Heart left ventricle (tissue), 16 donors: Measurements from ENCODE around the gene PSMB2. TPM values are rescaled to one million over a fixed set of nuclear protein-coding genes. Genes with fewer than 3 reads are reported as not detected.

Experiments
- ATAC-seq, 4 donors: fragments of 200-7000 bp; cut with Tn5 transposase; one replicate each; pipeline ENCODE4 v1.9.1; 2020 to 2022; ENCODE audit warnings: moderate library complexity in 4 of 4, mild to moderate bottlenecking in 3 of 4, moderate number of reproducible peaks in 1 of 4
- DNase-seq, 5 donors: peaks; one replicate each; pipeline ENCODE4 v3.0.0-alpha.2; 2020
- H3K27ac ChIP-seq, 12 donors: fragments of 200-600 bp; sonication (generic) in 4 of 12; one replicate each; pipeline versions ENCODE4 v1.5.0 to v1.8.0; 2016 to 2022; ENCODE audit warnings: mild to moderate bottlenecking in 2 of 12
- H3K27me3 ChIP-seq, 9 donors: fragments of 200-600 bp; sonication (generic) in 2 of 9; one replicate each; pipeline versions ENCODE4 v1.5.1 to v1.8.0; 2016 to 2022; ENCODE audit warnings: mild to moderate bottlenecking in 3 of 9
- H3K36me3 ChIP-seq, 9 donors: fragments of 200-600 bp; sonication (generic) in 2 of 9; one replicate each; pipeline versions ENCODE4 v1.5.0 to v1.8.0; 2018 to 2022; ENCODE audit warnings: mild to moderate bottlenecking in 2 of 9
- H3K4me1 ChIP-seq, 12 donors: fragments of 200-600 bp; sonication (generic) in 4 of 12; one replicate each; pipeline versions ENCODE4 v1.5.0 to v1.8.0; 2016 to 2022; ENCODE audit warnings: mild to moderate bottlenecking in 3 of 12
- H3K4me3 ChIP-seq, 12 donors: fragments of 200-600 bp; sonication (generic) in 4 of 12; one replicate each; pipeline versions ENCODE4 v1.5.0 to v1.8.0; 2017 to 2022; ENCODE audit warnings: mild to moderate bottlenecking in 9 of 12, moderate library complexity in 4 of 12
- H3K9me3 ChIP-seq, 12 donors: fragments of 200-600 bp; sonication (generic) in 4 of 12; one replicate each; pipeline versions ENCODE4 v1.5.0 to v1.8.0; 2016 to 2022; ENCODE audit warnings: mild to moderate bottlenecking in 1 of 12
- CTCF ChIP-seq, 12 donors: fragments of 200-600 bp; sonication (generic) in 4 of 12; IDR thresholded peaks; one replicate each; pipeline versions ENCODE4 v1.5.0 to v1.8.0; 2018 to 2022; ENCODE audit warnings: antibody characterized with exemption in 12 of 12, mild to moderate bottlenecking in 5 of 12
- POLR2A ChIP-seq, 2 donors: fragments of 450-650 bp; IDR thresholded peaks; one replicate each; pipeline ENCODE4 v1.6.1; 2017; ENCODE audit warnings: antibody characterized with exemption in 2 of 2, mild to moderate bottlenecking in 2 of 2, moderate library complexity in 2 of 2
- WGBS, 4 donors: extraction: QIAGEN DNeasy Blood & Tissue Kit in 2 of 4; methylation state at CpG; one replicate each; pipeline versions ENCODE4 v1.1.5 to v1.1.7; 2013 to 2018; 5-methylcytosine and 5-hydroxymethylcytosine counted together
- intact Hi-C, 10 donors: fragments of 100-400 bp; cut with DNase I; formaldehyde crosslinking; loops; one replicate each; pipeline versions ENCODE4 v1.11.1 to v1.14.2; 2022
- polyA plus RNA-seq, 2 donors: library from polyadenylated mRNA; stranded (reverse); fragments of 200-250 nt; gene quantifications; one replicate each; pipeline ENCODE4 v1.2.3, GENCODE V29; 2013
- total RNA-seq, 9 donors: library from RNA; depleted of rRNA in 2 of 9; stranded (reverse); fragments of >200 nt in 2 of 9; fragmentation: NEBNext Ultra II Directional in 3 of 9; extraction: Animal tissue kit (Norgen Biotek cat#: 25700) in 3 of 9; gene quantifications; one replicate each; pipeline versions ENCODE4 v1.1.0 to v1.2.4, GENCODE V29; 2016 to 2023
- donor health status: ischemic (EF 13 %, LVEDD 7.1; RV severe dilation, severe dysfunction).
- donor health status: healthy with polysubstance abuse.
- donor health status: DM: no; HTN: yes; CAD: no.
- donor health status: DM: no; HTN: no; CAD: no.
- donor health status: ischemic (EF 25% LVEDD 6.9; RV normal size, moderate dysfunction).
- donor health status: ischemic (EF 25% LVEDD 5.7; RV mildly dilated, moderate dysfunction).
- donor health status: healthy.
- donor health status: DM: yes; HTN: yes; CAD: no.
- donor health status: ischemic (EF 35%, LVEDD 5.7; RV mildly dilated, moderate dysfunction).
- donor health status: nonischemic (EF 11% LVEDD 7.7; RV severe dilation, severe dysfunction).
- donor health status: DM: yes; HTN: yes; CAD: no.
- donor health status: PGD.
- donor health status: ischemic (EF 29% LVEDD 5.4; RV normal size, mild dysfunction).
- donor health status: nonischemic (EF 23%, LVEDD 6.1; RV moderate dilation, normal function).

Gene PSMB2
- total and polyA plus RNA-seq, 11 donors = 36.3 to 60.0 (median 41.7) TPM

- intact Hi-C loops = no loop called here
- peaks cover 0 to 12% (median 0%) of the 10 kb centered on the region in 9 donors for H3K36me3 ChIP-seq
- no peaks in the 10 kb centered on the region for H3K27me3 ChIP-seq
- H3K4me3 ChIP-seq = no peak overlapping the region
- H3K4me1 ChIP-seq = no peaks in the 10 kb centered on the region
- no peaks in the 10 kb centered on the region for H3K9me3 ChIP-seq
- no peak overlapping the region for H3K27ac ChIP-seq
- TF ChIP-seq CTCF (IDR thresholded peaks at IDR 0.05) (no peak), POLR2A (IDR thresholded peaks at IDR 0.05) (no peak)
- ATAC-seq = no peak
- WGBS, 4 donors = 91 to 94% (median 93%) methylated on average over 8 of the region's 8 CpGs
- no peak for DNase-seq
Measured at GRCh38 chr1:35591211-35591610, 50.1 kb downstream of the PSMB2 start.

GRCh38 chr1:35590476-35591040, 50.8 kb downstream of the PSMB2 start:
- intact Hi-C loops = no loop called here
- Histone ChIP-seq H3K4me3 (no peak overlapping the region), H3K4me1 (no peaks in the 10 kb centered on the region), H3K27me3 (no peaks in the 10 kb centered on the region), H3K36me3 (peaks cover 0 to 9% (median 0%) of the 10 kb centered on the region in 9 donors), H3K27ac (no peak overlapping the region), H3K9me3 (no peaks in the 10 kb centered on the region)
- TF ChIP-seq CTCF (IDR thresholded peaks at IDR 0.05) = no peak
- TF ChIP-seq POLR2A (IDR thresholded peaks at IDR 0.05) = no peak
- DNase-seq = no peak
- 87 to 94% (median 93%) methylated on average over 9 to 25 of the region's 25 CpGs for WGBS, 4 donors
- ATAC-seq = peak in 1 of 4 donors; percentile 38

- Histone ChIP-seq H3K27ac (no peak overlapping the region), H3K27me3 (no peaks in the 10 kb centered on the region), H3K4me3 (no peak overlapping the region), H3K9me3 (no peaks in the 10 kb centered on the region), H3K36me3 (peaks cover 0 to 9% (median 0%) of the 10 kb centered on the region in 9 donors), H3K4me1 (no peaks in the 10 kb centered on the region)
- 92 to 98% (median 96%) methylated on average over 14 to 15 of the region's 15 CpGs for WGBS, 4 donors
- intact Hi-C loops = no loop called here
- no peak for ATAC-seq
- no peak for TF ChIP-seq CTCF (IDR thresholded peaks at IDR 0.05)
- TF ChIP-seq POLR2A (IDR thresholded peaks at IDR 0.05) = no peak
- DNase-seq = no peak
Measured at GRCh38 chr1:35589516-35590427, 51.6 kb downstream of the PSMB2 start.

- WGBS, 4 donors = 72 to 78% (median 73%) methylated on average over 16 to 21 of the region's 21 CpGs
- Histone ChIP-seq H3K4me1 (no peaks in the 10 kb centered on the region), H3K27ac (no peak overlapping the region), H3K4me3 (no peak overlapping the region), H3K36me3 (peaks cover 0 to 9% (median 0%) of the 10 kb centered on the region in 9 donors), H3K27me3 (no peaks in the 10 kb centered on the region), H3K9me3 (no peaks in the 10 kb centered on the region)
- ATAC-seq = no peak
- intact Hi-C loops = no loop called here
- DNase-seq = no peak
- TF ChIP-seq POLR2A (IDR thresholded peaks at IDR 0.05) = no peak
- no peak for TF ChIP-seq CTCF (IDR thresholded peaks at IDR 0.05)
Measured at GRCh38 chr1:35588197-35588910, 53.0 kb downstream of the PSMB2 start.
